ENCODE measurements around the gene MED12L. TPM values are rescaled to one million over a fixed set of nuclear protein-coding genes. Genes with fewer than 3 reads are reported as not detected.

Gene MED12L
- polyA plus RNA-seq, 1 donor, result 9.7 TPM

DNA sequence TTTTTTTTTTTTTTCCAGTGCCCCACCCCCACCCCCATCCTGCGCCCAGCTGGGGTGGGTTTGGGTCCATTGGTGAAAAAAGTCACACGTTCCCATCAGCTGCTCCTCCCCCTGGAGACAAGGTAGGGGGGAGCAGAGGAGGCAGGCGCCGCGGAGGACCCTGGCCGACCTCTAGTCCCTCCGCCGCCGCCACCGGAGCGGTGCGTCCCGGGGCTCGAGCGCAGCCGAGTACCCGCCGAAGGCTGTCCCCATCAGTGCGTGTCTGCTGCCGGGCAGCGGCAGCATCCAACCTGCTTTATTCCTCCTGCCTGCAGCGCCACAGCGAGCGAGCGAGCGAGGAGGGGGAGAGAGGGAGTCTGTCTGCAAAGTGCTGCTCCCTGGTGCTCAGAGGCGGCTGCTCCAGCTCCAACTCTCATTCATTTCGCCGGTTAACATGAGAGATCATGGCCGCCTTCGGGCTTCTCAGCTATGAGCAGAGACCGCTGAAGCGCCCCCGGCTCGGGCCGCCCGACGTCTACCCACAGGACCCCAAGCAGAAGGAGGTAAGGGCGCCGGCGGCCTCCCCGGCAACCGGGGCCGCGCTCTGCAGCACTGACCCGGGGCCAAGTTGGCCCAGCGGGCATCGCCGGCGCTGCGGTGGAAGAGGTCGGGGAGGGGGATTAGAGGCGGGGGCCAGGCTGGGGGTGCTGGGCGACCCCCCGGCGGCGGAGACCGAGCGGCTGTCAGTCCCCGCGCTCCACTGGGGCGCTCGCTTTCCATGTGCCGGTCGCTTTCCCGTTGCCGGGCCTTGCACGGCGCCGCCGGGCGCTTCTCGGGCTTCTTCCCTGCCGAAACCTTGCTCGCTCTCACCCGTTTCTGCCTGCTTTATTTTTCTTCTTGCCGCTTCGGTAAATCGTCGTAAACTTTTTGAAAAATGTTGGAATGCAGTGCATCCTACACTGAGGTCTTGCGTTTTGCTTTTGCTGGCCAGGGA lies 1.3 kb downstream of the MED12L start:
- DNase-seq, result peak; percentile 86

DNA sequence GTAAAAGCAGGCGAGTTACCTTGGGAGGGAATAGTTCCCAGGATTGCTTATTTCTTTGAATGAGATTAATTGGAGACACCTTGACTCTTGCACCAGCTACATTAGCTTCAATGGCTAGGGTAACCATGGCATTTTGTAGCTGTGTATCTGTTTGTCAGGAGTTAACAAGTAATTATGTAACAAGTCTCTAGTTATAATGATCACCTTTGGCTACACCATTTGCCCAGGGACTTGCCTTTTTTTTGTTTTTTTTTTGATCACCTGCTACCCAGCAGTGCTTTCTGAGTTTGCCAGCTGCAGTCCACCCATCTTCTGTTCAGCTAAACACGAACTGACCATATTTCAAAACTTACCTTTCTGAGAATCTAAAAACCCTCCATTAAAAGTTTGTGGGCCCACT lies 2.2 kb downstream of the MED12L start:
- no peak for DNase-seq

DNA sequence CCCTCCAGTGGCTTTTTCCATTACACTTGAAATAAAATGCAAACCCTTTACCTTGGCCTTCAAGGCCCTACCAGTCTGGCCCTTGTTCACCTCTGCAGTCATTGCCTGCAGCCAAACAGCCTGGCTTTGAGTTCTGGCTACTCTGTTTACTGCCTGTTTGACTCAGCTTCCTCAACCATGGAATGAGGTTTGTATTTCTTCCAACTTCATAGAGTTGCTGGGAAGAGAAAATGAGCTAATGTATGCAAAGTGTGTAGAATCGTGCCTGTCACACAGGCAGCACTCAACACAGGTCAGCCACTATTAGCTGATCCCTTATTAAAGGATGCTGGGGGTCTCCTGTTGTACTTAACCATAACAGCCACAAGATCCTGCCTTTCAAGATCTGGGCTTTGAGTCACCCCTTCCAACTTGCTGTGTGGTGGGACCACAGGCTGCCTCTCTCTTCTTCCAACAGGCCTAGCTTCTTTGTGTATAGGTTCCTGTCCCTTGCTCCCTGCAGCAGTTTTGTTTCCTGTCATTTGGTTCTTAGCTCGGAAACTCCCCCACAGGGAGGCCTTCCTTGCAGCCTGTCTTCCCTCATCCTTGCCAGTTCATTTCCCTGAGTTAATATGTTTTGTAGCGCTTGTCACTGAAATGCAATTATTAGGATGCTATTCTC lies 6.4 kb downstream of the MED12L start:
- DNase-seq, result no peak

DNA sequence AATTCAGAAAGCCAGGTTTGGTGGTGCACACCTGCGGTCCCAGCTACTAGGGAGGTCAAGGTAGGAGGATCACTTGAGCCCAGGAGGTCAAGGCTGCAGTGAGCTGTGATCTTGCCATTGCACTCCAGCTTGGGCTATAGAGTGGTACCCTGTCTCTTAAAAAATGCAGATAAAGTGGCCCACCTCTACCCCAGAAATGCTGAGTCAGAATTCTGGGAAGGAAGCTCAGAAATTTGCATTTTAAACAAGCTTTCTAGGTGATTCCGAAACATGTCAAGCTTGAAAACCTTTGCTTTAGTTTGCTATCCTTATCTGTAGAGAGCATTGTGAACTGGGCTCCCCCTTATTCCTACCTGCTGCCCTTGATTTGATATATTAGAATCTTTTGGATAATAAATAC lies 7.7 kb downstream of the MED12L start:
- no peak for DNase-seq

DNA sequence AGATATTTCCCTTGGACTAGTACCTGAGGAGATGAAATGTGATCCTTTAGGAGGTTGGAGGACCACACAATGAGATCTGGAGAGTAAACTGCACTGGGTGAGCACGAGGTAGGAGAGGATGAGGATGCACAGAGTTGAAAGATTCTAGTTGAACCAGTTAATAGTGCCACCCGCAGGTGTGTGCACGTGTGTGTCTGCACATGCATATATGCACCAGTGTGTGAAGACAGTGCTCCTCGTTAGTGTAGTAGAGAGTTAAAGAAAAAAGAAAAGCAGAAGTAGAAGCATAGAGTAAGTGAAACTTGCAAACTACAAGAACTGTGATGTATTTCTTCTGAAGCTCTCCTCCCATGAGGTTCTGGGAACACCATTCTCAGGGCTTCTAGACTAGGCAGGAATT lies 8.4 kb downstream of the MED12L start:
- no peak for DNase-seq

DNA sequence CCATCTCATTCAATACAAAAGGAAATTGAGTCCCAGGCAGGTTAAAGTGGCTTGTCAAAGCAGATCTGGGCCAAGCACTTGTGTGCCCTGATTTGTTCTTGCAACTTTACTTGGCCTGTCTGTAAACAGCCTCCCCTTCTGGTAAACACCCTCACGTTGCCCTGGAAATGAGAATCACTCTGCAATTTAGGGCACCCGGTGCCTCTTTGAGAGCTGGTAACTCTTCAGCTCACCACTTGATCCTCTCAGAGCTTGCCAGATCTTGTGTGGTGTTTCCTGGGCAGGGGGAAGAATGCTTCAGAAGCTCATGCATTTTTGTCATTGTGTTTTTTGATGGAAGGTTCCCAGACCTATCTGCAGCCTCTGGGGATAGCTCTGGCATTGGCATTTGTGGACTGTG lies 11.3 kb downstream of the MED12L start:
- no peak for DNase-seq

DNA sequence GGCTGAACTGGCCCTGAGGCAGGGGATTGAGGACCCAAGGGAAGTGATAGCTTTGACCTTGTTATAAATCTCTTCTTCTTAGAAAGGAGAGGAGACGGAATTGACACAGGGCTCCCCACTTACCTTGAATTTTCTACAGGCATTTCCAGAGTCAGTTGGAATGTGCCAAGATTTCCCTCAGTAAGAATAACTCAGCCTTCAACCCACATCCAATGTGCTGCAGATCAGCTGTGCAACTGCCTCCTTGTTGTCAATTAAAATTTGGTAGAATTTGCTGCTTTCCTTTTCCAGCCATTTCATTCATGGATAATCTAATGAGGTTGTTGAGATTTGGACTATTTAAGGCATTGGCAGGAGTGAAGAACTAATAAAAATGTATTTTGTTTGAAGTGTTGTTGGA lies 14.6 kb downstream of the MED12L start:
- DNase-seq, result no peak

DNA sequence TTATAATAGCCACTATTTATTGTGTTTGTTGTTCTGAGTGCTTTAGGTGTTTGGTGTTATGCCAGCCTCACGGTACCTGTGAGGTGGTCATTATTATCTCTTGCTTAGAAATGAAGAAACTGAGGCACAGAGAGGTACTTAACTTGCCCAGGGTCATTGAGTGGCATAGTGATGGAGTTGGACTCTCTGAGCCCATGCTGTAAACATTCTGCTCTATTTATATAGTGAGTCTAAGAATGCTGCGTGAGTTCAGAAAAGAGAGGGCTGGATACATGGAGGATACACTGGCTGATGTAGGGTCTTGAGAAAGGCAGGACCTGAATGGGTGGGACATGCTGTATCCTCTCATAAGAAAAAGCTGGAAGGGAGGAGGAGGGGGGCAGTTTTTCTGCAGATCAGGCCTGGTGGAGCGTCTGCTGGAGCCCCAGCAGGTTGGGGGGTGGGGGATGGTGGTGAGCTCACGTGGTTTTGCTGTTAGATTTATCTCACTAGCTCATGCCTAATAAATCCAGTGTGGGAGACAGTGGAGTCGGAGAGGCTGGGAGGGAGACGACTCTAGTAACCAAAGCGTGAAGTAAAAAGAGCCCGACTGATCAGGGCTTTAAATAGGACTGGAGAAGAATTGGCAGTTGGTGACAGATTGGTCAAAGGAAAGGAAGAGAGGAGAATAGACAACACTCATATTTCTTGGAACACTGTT lies 16.0 kb downstream of the MED12L start:
- DNase-seq, result no peak

DNA sequence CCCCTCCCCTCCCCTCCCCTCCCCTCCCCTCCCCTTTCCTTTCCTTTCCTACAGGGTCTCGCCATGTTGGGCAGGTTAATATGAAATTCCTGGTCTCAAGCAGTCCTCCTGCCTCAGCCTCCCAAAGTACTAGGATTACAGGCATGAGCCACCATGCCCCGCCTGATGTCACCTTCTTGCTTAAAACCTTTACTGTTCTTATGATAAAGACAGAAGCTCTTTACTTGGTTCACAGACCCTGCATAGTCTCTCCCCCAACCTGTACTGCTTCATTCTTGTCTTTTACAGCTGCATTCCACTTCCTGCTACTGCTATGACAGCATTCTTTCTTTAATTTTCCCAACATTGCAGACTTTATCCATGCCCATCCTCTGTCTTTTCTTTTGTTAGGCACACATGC lies 20.8 kb downstream of the MED12L start:
- no peak for DNase-seq

DNA sequence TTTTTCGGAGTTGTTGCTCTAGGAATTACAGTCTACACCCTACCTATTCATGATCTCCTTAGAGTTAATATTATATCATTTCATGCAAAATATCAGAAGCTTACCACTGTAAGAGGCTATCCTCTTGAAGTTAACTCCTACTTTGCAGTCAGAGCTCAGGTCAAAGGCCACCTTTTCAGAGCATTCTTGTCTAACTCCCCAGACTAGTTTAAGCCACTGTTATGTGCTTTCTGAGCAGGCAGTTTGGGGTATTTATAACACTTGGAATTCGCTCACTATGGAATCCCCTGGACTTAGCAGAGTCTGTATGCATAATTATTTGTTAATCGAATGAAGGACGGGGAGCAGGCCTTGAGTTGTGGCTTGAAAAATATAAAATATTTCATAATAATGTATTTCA lies 21.7 kb downstream of the MED12L start:
- DNase-seq, result no peak

DNA sequence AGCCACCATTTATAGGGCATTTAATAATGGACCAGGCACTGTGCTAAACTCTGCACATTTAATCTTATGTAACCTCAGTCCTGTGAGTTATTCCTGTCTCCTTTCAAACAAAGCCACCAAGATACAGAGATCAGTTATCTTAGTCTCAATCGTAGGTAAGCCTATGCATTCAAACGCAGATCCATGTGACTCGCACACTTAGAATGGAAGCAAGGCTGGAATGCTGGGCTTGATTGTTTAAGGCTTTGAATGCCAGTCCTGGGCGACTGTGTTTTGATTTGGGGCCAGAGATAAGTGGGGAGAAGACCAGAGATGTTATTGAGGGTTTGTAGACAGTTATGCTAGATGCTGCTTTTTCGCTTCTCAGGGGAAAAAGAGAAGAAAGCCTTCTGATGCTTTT lies 22.2 kb downstream of the MED12L start:
- DNase-seq, result no peak

DNA sequence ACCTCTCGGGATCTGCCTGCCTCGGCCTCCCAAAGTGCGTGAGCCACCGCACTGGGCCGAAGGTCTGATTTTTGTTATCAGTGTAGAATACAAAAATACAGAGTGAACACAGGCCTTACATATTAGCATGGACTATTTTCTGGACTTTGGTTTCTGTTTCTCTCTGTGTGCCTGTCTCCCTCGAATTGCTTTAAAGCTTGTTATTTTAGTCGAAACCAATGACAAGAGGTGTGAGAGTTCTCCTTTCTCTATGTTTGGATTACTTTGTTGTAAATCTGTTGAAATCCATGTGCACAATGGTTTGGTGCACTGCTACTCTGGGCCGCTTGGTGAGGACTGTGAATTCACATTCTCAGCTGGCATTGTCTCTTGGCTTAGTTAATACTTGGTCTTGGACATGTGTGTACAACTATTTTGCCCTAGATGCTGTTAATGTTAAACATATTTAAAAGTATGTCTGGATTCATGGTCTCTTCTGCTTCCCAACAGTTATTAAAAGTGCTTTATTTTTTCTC lies 23.9 kb downstream of the MED12L start:
- no peak for DNase-seq

DNA sequence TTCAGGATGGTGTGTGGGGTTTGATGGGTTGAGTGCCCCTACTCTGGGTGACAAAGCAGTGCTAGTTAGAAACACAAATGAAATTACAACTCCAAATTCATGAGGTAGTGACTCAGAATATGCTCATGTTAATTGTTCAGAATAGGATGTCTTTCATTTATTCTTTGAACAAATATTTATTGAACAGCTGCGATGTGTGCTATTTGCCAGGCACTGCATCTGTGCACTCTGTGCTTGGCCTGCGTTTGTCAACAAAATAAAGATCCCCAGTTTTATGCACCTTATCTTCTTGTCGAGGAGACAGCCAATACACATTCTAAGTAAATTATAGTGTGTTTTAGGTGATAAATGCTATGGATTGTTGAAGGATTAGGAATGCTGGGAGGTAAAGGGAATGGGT lies 27.3 kb downstream of the MED12L start:
- no peak for DNase-seq

DNA sequence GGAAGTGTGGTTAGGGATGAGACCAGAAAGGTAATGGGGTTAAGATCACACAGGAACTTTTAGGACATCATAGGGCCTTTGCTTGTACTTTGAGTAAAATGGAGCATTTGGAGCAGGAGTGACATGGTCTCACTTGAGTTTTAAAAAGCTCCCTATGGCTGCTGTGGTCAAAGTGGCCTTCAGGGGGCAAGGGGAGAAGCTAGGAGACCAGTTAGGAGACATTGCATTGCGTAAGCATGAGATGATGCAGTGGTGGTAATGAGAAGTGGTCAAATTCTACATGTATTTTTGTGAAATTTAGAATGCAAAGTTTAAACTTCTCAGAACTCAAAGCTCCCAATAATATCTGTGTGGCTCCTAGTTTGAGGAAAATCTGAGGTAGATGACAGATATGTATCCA lies 27.9 kb downstream of the MED12L start:
- no peak for DNase-seq

DNA sequence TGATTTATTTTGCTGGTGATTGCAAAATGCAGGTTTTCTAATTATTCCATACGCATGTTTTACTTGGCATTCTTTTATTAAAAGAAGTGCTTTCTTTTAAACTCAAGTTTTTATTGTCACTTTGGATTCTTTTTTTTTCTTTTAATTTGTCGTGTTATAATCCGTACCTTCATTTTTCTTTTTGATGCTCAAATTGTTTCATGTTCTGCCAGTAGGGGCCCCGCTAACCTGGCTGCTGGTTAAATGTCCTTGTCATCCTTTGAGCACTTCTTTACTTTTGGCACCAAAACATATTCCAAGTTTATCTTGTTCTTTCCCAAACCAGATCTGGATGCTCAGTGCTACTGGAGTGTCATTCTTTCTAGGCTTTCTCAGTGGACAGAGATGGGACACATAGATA lies 31.6 kb downstream of the MED12L start:
- DNase-seq, result no peak

DNA sequence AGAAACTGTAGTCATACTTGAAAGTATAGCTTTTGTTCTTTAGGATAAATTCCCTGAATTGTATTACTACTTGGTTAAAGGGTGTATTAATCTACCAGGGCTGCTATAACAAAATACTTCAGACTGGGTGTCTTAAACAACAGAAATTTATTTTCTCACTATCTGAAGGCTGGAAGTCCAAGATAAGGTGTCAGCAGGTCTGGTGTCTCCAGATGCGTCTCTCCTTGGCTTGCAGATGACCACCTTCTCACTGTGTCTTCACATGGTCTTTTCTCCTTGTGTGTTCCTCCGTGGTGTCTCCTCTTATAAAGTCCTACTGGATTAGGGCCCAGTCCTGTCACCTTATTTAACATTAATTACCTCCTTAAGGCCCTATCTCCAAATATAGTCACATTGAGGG lies 33.7 kb downstream of the MED12L start:
- DNase-seq, result no peak

DNA sequence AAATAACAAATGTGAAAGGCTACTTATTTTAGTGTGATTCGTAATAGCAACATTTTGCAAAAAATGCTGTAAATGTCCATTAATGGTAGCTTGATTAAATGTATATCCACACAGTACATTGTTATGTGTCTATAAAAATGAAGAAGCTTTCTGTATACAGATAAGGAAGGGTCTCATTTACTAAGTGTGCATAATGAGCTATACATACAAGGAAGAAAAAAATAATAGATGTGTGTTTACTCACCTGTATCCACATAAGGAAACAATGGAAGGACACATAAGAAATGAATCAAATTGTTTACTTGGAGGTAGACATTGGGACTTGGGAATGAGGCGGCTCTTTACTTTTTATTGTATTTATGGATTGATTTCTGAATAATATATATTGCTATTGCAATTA lies 34.9 kb downstream of the MED12L start:
- DNase-seq, result no peak

DNA sequence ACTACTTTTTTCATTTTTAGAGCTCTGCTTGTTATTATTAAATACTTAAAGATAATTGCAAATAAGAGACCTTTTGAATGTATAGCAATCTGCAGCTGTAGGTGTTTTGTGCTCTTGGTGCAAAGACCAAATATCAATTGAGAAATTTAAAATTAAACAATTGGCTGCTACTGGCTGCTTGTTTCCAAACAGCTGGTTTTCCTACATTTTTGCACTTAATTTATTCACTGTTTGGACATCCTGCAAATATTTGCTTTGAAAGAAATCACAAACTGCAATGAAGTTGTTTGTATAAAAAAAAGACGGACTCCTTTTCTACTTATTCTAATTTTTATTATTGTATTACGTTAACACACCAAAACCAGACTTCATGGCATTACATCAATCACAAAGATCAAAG lies 35.6 kb downstream of the MED12L start:
- no peak for DNase-seq

DNA sequence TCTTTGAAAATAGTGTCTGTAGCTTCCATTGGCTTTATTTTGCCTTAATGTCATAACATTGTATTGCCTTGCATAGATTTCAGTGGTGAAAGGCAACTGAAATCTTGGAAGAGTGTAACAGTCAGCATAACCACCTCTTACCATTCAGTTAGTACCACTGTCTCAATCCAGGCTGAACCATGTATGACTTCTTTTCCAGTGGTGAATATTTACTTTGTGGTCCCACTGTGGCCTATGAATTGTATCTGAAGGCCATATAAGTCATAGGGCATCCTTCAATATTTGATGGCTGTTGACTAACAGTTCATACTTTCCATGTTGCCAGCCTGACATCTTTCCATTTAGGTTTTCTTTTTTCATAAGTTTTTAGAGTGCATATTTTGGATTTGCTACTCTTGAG lies 38.4 kb downstream of the MED12L start:
- no peak for DNase-seq

DNA sequence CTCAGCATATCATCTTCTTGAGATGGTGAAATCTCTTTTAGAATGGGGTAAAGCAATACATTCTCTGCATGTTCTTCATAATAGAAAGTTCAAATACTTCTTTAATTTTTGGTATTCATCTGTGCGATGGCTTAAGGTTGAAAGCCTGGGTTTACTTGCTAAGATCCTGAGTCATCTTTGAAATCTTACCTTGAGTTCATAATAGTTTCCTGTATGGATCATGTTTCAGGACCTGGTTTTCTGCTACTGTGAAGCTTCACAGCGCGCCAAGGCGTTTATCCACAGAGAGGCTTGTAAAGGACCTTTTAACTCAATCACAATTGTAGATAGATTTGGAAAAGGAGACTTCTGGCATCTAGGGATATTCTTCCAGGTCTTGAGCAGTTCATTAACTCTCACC lies 39.0 kb downstream of the MED12L start:
- no peak for DNase-seq

DNA sequence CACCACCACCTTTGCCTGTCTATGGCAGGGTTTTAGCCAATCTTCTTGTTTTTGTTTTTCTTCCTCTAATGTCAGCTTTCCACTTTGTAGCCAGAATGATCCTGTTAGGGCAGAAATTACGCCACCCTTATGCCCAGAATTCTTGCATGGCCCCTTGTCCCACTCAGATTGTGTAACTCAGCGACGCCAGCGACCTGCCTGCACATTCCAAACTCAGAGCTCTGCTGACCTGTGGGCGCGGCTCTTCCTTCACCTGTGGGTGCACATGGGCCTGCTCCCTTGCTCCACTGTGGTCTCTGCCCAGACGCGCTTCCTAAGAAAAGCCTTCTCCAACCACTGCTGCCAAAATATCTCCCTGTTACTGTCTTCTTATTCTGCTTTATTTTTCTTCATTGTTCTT lies 45.0 kb downstream of the MED12L start:
- no peak for DNase-seq

DNA sequence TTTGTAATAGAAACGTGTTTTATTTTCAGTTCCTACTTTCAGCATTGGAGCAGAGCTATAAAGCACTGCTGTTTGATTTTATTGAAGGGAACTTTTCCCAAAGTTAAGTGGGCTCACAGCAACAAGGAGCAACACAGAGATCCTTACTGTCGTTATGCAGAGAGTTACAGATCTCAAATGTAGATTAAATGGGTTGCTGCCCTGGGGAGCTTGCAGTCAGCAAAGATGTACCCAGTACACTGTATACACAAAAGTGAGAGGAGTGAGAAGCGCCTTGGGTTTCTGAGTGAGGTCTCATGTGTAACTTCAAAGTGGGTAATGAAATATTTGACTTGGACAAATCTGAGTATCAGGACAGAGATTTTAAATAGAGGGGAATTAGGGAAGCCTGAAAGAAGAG lies 47.7 kb downstream of the MED12L start:
- DNase-seq, result no peak

DNA sequence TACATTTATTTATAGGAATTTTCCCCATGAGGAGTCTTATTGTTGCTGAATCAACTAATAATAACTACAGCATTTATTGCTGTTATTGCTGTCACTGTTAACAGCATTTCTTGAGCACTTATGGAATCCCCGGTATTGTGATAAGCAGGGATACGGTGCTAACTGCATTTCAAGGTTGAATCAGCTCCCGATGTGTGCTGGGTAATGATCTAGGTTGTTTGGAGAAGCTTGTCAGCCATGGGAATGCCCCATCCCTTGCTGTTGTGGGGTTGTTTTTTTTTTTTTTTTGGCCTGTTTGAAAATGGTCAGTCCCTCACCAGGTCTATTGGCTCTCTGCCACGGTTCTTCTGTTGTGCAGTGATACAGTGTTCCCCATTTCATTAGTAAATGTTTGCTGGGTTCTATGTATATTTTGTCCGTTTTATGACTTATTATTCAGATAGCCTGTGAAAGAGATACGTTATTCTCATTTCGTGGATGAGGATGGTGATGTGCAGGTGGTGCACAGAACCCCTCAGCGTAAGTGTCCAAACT lies 48.5 kb downstream of the MED12L start:
- no peak for DNase-seq
